HG03457 (cell line): ENCODE data around the gene AUTS2.

Experiments used
- ATAC-seq: cut with Tn5 transposase; IDR thresholded peaks from one replicate; pipeline ENCODE4 v1.9.1; 2021; ENCODE audit warnings: moderate number of reproducible peaks; ENCODE audit not compliant: unreplicated experiment

Gene AUTS2

DNA sequence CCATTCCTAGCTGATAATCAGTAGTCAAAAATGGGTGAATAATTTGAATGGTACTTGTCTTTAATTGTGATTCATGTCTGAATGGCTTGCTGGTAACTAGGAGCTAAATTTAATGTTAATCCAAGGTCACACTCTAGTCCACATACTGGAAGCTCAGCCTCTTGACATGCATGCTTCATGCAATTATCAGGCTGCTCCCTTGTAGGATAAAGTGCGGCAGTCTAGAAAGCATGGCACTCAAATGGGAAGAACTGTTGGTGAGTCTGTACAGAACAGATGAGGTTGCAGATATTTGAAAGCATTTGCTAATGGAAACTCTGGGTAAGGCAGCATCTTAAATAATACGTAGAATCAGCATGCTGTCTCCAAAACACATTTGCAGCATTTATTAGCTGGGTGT, 499.4 kb downstream of the AUTS2 start:
- ATAC-seq = no peak

DNA sequence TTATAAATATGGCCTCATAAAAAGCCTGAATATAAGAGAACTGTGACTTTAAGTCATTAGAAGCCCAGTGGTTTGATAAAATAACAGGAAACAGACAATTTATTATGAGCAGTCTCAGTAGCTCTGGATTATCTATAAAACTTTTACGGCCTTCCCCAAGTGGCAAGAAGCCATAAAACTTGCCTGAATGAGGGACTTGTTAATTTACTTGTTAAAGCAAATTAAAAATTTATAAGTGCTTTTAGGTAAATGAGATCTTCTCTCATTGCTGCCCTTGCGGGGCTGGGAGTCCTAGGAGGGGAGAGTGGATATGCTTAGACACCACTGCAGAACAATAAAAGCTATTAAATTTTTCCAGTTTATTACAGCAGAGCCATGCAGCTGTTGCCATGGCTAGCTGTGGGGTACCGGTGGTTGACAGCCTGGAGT, 499.9 kb downstream of the AUTS2 start:
- no peak for ATAC-seq

DNA sequence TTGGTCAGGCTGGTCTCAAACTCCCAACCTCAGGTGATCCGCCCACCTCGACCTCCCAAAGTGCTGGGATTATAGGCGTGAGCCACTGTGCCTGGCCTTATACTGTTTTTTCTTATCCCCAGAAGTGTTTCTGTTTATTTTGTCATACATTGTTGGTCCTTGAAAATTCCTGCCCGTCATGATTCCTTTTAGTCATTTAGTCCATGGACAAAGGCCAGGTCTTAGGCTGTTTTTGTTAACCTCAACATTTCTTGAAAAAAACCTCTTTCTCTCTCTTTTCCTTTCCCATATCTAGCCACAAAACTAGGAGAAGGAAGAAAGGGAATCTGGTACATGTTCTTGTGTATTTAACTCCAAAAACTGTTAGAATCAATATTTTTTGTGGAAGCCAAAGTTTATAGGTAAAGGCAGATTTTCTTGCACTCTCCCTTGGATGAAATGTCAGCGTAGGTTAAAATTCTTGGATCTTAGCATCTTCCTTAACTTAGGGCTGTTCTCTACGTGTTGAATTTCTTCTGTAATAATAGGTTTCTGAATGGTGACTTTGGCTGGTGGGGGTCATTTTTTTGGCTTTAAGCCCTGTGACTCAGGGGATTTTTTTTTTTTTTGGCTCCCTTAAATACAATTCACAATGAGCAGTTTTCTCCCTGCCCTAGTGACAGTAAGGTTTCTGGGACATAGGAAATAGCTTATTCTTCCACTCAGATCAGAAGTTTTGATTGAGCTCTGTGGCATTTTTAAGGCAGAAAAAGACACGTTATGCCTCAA, 500.8 kb downstream of the AUTS2 start:
- no peak for ATAC-seq

DNA sequence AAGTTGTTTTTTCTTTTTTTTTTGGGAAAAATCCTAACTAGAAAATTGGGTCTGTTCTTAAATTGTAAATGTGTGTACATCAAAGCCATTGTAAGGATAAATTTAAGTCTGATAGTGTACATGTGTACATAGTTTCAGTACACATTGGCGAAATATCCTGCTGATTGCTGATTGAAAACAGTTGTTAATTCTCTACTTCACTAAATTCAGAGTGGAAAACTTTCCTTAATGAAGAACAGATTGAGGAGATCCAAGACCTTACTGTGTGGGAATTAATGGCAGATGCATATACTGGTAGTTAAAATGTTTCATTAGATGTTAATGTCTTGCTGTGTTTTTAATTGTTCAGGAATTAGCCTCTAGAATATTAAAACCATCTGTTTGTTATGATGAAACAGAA, 506.0 kb downstream of the AUTS2 start:
- no peak for ATAC-seq

DNA sequence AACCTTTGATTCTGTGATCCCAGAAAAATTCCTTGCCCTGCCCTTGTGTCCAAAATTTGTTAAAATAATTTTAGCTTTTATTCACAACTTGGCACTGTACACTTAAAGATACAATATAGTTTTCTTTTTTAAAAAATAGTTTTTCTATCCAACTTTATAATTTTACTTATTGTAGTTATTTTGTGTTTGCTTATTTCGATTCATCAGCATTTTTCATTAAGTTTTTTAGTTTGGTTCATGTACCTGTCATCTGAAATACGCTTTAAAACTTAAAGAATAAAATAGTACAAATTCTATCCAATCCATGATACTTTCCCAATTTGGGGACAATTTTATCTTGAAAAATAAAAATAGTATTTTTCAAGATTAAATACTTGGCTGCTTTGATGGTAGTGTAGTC, 514.8 kb downstream of the AUTS2 start:
- ATAC-seq = no peak

DNA sequence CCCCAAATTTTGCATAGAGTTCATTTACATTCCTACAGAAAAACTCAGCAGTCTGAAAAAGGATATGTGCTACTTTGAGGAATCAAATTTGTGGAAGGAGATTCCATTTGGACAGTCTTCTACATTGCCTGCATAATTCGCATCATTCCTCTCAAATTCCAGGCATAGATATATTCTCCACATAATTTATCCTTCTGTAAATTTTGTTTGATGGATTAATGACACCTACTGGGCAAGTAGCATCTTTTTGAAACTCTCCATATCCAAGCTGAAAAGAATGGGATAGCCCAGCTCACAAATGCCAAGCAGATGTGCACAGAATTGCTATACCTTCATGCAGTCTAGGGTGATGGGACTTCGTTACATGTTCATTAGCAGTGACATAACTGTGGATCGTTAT, 515.3 kb downstream of the AUTS2 start:
- no peak for ATAC-seq

DNA sequence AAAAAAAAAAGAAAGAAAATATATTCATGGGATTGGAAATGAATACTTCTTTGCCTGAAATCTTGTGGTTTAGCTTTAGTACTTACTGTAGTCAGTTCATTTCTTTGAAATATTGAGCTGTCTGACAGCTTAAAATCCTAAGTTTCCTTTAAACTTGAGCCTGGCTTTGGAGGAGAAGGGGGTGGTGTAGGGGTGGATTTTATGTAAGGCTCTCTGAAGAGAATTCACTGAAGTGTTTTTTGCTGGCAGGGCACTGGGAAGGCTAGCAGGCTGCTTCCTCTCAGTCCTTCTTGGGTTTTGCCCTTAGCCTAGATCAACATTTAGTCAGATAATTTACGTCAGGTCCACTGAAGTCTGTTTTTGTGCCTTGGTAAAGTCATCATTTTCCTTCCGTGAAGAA, 516.5 kb downstream of the AUTS2 start:
- ATAC-seq = no peak

DNA sequence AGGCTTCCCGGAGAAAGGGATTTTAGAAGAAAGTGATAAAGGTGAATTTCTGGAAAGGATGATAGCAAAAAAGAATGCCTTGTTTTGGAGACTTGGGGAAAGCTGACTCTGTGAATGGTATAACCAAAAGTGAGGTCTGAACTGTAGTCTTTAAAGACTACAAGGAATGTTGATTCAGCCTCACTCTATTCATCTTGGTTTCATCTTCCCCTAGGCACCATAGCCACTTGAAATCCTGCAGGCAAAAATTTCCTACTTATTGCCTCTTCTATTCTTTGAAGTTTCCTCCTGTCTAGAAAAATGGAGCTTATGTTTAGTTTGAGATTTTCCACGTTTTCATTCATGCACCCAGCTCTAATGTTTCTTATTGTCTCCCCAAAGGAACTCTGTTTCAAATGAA, 518.0 kb downstream of the AUTS2 start:
- ATAC-seq = no peak

DNA sequence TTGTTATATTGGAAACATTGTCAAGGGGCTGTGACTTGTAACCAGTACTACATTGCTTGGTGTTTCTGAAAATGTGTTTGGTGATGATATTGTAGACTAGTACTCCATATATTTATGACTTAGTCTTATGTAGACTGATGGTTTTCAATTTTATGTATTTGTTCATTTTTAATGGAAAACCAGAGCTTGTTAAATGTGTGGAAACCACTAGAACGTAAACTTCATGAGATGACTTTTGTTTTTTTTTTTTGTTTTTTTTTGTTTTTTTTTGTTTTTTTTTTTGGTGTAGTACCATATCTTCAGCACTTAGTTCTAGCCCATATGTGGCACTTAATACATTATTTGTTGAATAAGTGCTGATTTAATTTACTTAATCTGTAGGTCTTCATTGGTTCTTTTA, 518.6 kb downstream of the AUTS2 start:
- ATAC-seq = no peak

DNA sequence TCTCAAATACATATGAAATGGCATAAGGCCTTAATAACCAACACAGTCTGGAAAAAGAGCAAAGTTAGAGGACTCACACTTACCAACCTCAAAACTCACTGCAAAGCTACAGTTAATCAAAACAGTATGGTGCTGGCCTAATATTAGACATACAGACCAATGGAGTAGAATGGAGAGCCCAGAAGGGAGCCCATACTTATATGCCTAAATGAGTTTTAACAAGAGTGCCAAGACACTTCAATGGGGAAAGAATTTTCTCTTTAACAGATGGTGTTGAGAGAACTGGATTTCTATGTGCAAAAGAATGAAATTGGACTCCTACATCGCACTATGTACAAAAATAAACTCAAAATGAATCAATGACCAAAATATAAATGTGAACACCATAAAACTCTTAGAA, 522.6 kb downstream of the AUTS2 start:
- no peak for ATAC-seq

DNA sequence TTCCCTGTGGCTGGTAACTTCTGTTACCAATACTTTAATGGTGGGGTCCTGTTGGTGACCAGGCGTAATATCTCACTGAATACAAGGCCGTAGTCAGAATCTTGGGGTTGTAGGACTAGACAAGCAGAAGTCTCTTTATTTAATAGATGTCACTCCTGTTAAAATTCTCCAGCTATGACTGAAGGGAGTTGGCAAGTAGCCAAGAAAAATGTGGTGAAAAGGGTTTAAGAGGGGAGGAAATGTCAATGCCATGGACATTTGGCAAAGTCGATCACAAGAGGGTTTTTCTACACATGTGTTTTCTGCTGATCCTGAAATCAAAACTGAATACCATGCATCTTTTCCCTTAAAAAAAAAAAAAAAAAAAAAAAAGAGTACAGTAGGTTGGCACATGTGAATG, 533.5 kb downstream of the AUTS2 start:
- no peak for ATAC-seq

DNA sequence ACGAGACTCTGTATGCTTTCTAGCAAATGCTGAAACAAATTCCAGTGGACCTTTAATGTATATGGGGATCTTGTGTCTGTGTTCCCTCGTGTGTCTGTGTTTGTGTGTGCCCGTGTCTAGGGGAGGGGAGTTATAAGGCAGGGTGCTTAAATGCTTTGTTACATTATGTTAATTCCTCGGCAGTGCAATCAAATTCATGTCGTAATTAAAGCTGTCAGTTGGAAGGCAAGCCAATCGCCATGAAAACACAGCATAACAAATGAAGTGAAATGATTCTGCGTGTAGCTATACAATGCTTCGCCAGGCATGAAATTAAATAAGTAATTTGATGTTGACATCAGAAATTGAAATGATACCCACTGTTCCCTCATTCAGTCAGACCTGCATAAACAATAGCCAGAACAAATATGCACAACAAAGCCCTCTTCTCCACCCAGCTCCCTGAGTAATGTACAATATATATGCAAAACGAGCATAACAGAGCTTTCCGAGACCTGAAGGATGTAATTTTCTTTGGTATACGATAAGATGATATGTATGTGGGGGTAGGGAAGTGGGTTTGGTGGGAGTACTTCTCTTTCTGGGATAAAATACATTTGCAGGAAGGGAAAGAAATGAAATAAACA, 534.1 kb downstream of the AUTS2 start:
- ATAC-seq = no peak

DNA sequence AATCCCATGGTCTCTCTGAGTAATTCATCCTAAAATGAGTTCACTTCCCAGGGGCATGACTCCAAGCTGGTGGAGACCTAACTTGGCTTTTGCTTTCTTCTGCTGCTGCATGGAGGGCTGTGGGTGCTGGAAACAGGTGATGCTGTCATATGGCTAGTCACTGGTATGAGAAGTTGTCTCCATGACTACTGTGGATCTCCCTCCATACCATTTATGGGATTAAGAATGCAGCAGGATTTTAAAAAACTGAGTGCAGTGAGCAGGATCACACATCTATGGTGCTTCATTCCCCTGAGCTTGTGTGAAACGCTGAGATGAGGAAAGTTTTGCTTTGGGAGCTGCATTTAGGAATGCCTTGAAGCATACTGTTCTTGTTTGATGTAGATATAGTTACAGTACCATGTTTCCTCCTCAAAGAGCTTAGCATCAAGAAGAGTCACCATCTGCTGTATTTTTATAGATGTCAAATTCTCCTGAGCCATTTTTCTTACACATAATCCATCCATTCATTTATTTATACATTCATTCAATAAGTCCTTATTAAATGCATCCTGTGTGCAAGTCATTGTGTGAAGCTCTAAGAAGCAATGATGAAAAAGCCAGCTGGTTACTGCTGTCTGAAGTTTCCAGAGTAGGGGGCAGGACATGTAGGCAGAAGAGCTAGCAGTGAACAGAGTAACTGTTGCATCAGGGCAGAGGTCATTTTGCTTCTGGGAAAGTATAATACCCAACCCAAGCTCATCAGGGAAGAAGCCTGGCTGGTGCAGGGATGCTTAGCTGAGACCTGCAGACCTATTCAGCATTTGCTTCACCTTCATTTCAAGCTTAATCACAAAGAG, 534.8 kb downstream of the AUTS2 start:
- ATAC-seq = no peak

DNA sequence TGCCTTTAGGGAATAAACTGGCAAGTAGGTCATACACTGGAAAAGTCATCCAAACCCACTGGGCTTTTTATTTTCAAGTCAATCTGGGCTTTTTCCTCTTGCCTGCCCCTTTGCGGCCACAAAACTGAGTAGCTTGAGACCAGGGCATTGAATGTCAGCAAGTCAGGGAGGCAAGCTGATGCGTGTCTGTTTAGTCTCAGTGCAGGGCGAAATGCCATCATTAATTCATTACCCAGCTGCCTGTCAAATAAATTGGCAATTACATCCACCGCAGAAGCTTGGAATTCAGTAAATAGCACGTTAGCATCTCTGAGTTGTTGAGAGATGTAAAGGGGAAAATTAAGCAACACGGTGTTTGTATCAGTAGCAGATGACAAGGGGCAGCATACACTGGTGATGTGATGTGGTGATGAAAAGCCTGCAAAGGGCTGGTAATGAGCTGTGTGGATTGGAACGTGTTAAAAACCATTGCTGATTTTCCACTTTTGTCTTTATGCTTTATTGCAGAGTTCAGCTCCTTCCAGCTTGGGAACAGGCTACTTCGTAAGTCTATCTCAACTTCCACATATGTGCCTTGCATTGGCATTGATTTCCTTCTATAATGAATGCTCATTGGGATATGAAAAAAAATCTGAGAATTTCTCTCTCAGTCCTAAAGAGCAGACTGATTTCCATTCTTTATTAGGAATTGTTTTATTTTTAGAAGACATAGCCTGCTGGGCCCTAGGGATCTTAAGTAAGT, 535.9 kb downstream of the AUTS2 start:
- no peak for ATAC-seq

DNA sequence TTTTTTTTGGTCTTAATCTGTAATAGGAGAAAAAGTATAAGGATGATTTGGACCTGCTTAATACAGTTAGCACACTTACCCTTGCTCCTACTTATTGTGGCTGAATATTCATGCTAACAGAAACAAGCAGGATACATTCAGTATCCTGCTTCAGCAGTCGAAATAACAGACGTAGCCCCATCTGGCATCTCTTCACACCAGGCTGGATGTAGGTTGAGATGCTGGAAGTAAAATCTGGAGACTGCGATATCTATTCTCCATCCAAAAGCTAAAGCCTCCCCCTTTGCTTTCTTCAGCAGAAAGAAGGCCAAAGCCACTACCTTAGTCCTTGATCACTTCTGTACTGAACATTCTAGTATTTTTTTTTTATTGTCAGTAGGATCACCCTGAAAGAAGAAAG, 537.4 kb downstream of the AUTS2 start:
- ATAC-seq = no peak

DNA sequence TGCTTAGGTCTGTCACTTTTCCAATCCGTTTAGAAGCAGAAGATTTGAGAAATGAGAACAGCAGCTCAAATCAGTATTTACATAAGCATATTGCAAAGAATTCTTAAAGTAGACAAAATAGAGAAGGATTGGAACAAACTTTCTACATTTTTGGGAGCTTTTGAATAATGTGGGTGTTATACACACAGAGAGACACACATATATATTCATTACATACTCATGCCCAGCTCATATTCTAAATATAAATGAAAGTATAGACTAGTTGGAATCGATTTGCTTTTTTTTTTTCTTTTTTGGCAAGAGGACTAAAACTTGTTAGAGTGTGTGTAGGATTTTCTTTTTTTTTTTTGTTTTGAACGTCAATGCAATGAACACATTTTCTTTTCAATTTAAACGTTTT, 538.9 kb downstream of the AUTS2 start:
- no peak for ATAC-seq

DNA sequence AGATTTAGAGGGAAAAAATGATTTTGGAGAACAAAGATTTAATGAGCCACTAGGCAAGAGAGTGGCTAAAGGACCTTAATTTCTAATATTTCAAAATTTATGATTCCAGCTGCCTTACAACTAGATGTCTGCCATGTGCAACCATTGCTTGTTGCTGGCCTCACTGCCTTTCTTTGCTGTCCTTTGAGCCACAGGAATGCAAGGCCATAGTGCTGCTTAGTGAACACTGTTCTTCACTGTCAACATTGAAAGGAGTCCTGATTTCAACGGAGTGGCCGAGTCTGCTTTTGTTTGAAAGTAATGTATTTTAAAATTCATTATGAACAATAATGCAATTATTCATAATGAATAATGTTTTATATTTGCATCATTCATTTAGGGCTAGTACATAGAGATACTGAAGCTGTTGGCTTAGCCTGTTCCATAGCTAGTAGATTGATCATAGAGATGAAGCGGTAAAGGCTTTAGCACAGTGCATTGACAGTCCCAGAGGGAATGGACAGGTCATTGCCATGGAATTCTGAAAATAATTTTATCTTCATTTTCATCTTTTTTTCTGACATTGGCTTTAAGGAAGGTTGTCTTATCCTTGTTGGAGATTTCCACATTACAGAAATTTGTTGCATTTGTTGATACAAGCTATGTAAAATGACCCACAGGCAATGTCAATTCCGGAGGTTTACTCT, 544.1 kb downstream of the AUTS2 start:
- ATAC-seq = no peak

DNA sequence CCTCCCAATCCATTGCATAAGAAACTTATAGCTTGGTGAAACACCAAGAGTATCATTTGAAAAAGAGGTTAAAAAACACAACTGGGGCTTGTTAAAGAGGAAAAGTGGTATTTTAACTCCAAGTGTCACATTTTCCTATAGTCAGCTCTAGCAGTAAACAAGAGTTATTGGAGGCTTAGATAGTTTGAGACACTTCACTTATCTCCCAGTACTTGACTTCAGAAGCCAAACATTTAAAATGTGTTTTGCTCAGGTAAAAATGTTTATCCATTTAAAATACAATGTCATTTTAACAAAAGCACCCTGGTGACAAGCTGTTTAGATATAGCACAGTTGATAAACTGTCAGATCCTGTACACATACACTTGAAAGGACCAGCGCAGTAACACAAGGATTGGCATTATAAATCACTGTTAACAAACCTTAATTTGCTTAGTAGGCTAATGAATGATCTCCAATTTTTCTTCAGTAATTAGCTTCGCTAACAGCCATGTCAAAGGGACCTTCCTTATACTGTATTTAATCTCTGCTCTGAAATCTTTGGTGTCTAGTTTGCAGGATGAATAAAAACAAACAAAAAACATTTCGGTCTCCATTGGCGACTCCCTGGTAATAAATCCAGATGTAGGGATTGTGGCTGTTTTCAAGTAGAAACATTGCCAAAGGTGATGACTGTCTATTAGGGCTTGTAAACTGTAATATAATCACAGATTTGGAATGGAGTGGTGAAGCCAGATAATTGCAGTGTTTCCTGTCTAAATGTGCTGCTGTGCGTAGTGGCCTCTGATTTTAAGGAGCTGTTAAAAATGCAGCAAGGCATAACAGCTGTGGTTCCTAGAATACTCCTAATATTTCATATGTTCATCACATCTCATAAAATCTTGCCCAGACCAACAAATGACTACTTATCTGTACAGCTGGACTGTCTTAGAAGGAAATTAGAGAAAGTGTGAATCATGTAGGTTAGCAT, 545.1 kb downstream of the AUTS2 start:
- ATAC-seq = no peak

DNA sequence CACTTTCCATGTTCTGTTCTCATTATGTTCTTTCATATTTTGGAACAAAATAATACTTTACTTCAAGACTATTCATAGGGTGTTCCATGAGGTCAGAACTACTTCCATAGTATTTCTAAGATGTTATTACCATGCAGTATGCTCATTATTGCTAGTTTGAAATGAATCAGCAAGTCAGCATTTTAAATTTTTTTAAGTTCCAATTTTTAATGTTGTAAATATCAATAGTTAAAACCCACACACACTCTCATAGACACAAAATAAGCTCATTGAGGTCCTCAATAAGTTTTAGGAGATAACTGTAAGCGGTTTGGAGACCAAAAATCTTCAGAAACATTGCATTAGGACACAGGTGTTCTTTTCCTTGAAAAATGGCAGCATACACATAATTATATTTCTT, 550.7 kb downstream of the AUTS2 start:
- ATAC-seq = no peak

DNA sequence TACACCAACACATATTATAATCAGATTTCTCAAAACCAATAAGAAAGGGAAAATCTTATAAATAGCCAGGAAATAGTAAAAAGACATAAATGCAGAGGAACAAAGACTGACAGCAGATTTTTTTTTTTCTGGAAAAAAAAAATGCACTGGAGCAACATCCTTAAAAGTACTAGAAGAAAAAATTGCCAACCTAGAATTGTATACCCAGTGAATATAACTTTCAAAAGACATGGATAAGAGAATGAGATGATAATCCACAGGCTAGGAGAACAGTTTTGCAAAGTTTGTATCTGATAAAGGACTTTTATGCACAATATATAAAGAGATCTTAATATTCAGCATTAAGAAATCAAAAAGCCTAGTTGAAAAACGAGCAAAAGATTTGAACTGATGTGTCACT, 554.0 kb downstream of the AUTS2 start:
- no peak for ATAC-seq
